H9 (cell line): Measurements from ENCODE around the gene SLC24A4. TPM values are rescaled to one million over a fixed set of nuclear protein-coding genes. Genes with fewer than 3 reads are reported as not detected.

ENCODE experiments used
- DNase-seq: peaks from one replicate; pipeline ENCODE4 v3.0.0-alpha.2; 2017
- H2AFZ ChIP-seq: one replicate; pipeline ENCODE4 v1.6.1; 2013; ENCODE audit warnings: mild to moderate bottlenecking, low read length, control low read depth, moderate library complexity
- H2AK5ac ChIP-seq: 2 replicates; pipeline ENCODE4 v1.6.1; 2013; ENCODE audit warnings: low read length, control low read depth, mixed read lengths; ENCODE audit not compliant: insufficient read length
- H2BK120ac ChIP-seq: one replicate; pipeline ENCODE4 v1.6.1; 2013; ENCODE audit warnings: low read depth, mild to moderate bottlenecking, low read length, control low read depth, inconsistent platforms; ENCODE audit not compliant: poor library complexity, severe bottlenecking
- H2BK12ac ChIP-seq: 2 replicates; pipeline ENCODE4 v1.6.1; 2013; ENCODE audit warnings: low read length, control low read depth, mixed read lengths, low read depth; ENCODE audit not compliant: insufficient read length
- H2BK15ac ChIP-seq: 2 replicates; pipeline ENCODE4 v1.6.1; 2013; ENCODE audit warnings: low read depth, low read length, control low read depth
- H2BK20ac ChIP-seq: one replicate; pipeline ENCODE4 v1.6.1; 2013; ENCODE audit warnings: low read depth, mild to moderate bottlenecking, low read length, control low read depth, inconsistent platforms; ENCODE audit not compliant: poor library complexity, severe bottlenecking
- H2BK5ac ChIP-seq: 2 replicates; pipeline ENCODE4 v1.6.1; 2013; ENCODE audit warnings: low read length, control low read depth, mixed read lengths; ENCODE audit not compliant: insufficient read length
- H3K14ac ChIP-seq: 2 replicates; pipeline ENCODE4 v1.6.1; 2013; ENCODE audit warnings: low read length, control low read depth; ENCODE audit not compliant: insufficient read depth
- H3K18ac ChIP-seq: 2 replicates; pipeline ENCODE4 v1.6.1; 2013; ENCODE audit warnings: low read depth, mild to moderate bottlenecking, mixed read lengths, low read length, control low read depth; ENCODE audit not compliant: insufficient read length
- H3K23ac ChIP-seq: 2 replicates; pipeline ENCODE4 v1.6.1; 2013; ENCODE audit warnings: low read length, control low read depth, mixed read lengths, low read depth; ENCODE audit not compliant: insufficient read length
- H3K23me2 ChIP-seq: 2 replicates; pipeline ENCODE4 v1.6.1; 2013; ENCODE audit warnings: low read depth, mild to moderate bottlenecking, mixed read lengths, low read length, control low read depth; ENCODE audit not compliant: insufficient read length, poor library complexity, severe bottlenecking
- H3K27ac ChIP-seq: 2 replicates; pipeline ENCODE4 v1.5.1; 2013; ENCODE audit warnings: low read length, control low read depth, mixed read lengths, low read depth; ENCODE audit not compliant: insufficient read length
- H3K27me3 ChIP-seq: 2 replicates; pipeline ENCODE4 v1.6.1; 2013; ENCODE audit warnings: low read length, control low read depth, inconsistent platforms; ENCODE audit not compliant: insufficient read depth
- H3K4ac ChIP-seq: 2 replicates; pipeline ENCODE4 v1.6.1; 2013; ENCODE audit warnings: low read depth, mild to moderate bottlenecking, control low read depth, inconsistent platforms, low read length, moderate library complexity
- H3K4me1 ChIP-seq: 2 replicates; pipeline ENCODE4 v1.6.1; 2013; ENCODE audit warnings: low read length, control low read depth, inconsistent platforms; ENCODE audit not compliant: insufficient read depth
- H3K4me2 ChIP-seq: 2 replicates; pipeline ENCODE4 v1.6.1; 2013; ENCODE audit warnings: low read length, control low read depth, mixed read lengths; ENCODE audit not compliant: insufficient read length, insufficient read depth
- H3K56ac ChIP-seq: 2 replicates; pipeline ENCODE4 v1.6.1; 2013; ENCODE audit warnings: low read depth, mild to moderate bottlenecking, mixed read lengths, low read length, control low read depth; ENCODE audit not compliant: insufficient read length
- H3K79me1 ChIP-seq: 2 replicates; pipeline ENCODE4 v1.6.1; 2013; ENCODE audit warnings: low read depth, mild to moderate bottlenecking, moderate library complexity, low read length, control low read depth, inconsistent platforms; ENCODE audit not compliant: insufficient read depth, poor library complexity, severe bottlenecking
- H3K79me2 ChIP-seq: 2 replicates; pipeline ENCODE4 v1.6.1; 2013; ENCODE audit warnings: low read length, control low read depth, inconsistent platforms; ENCODE audit not compliant: insufficient read depth
- H3K9ac ChIP-seq: 2 replicates; pipeline ENCODE4 v1.6.1; 2013; ENCODE audit warnings: low read length, control low read depth, mixed read lengths; ENCODE audit not compliant: insufficient read length; ENCODE audit errors: extremely low read depth
- H3K9me3 ChIP-seq: one replicate; pipeline ENCODE4 v1.6.1; 2013; ENCODE audit warnings: low read depth, low read length, inconsistent platforms; ENCODE audit not compliant: control insufficient read depth
- H3T11ph ChIP-seq: one replicate; pipeline ENCODE4 v1.6.1; 2013; ENCODE audit warnings: mild to moderate bottlenecking, low read length, control low read depth, inconsistent platforms
- H4K20me1 ChIP-seq: one replicate; pipeline ENCODE4 v1.6.1; 2013; ENCODE audit not compliant: control insufficient read depth, insufficient read length, insufficient read depth
- H4K5ac ChIP-seq: 2 replicates; pipeline ENCODE4 v1.6.1; 2013; ENCODE audit warnings: low read depth, mild to moderate bottlenecking, mixed read lengths, low read length, control low read depth; ENCODE audit not compliant: insufficient read length
- H4K8ac ChIP-seq: replicated peaks from 2 replicates; pipeline ENCODE4 v1.6.1; 2013; ENCODE audit warnings: low read length, control low read depth, mixed read lengths, low read depth; ENCODE audit not compliant: insufficient read length
- H4K91ac ChIP-seq: 2 replicates; pipeline ENCODE4 v1.6.1; 2013; ENCODE audit warnings: low read depth, mild to moderate bottlenecking, moderate library complexity, mixed read lengths, low read length, control low read depth; ENCODE audit not compliant: insufficient read length
- H3K27ac Mint-ChIP-seq, 3 experiments: 2 replicates in 2 of 3; 3 replicates in 1 of 3; pipeline ENCODE4 v1.8.0; 2020 to 2021; ENCODE audit warnings: mixed read lengths in 3 of 3, mild to moderate bottlenecking in 1 of 3, moderate library complexity in 1 of 3
- H3K27me3 Mint-ChIP-seq: 2 replicates; pipeline ENCODE4 v1.8.0; 2021; ENCODE audit warnings: low read depth, mild to moderate bottlenecking, moderate library complexity, mixed read lengths
- H3K36me3 Mint-ChIP-seq, 3 experiments: 2 replicates in 2 of 3; 3 replicates in 1 of 3; pipeline ENCODE4 v1.8.0; 2020 to 2021; ENCODE audit warnings: low read depth in 3 of 3, mixed read lengths in 3 of 3; ENCODE audit not compliant: insufficient read depth in 1 of 3
- H3K4me1 Mint-ChIP-seq, 2 experiments: 2 replicates each; pipeline ENCODE4 v1.8.0; 2020; ENCODE audit warnings: mixed read lengths in 2 of 2
- H3K4me3 Mint-ChIP-seq, 2 experiments: 2 replicates in 1 of 2; 3 replicates in 1 of 2; pipeline ENCODE4 v1.8.0; 2020 to 2021; ENCODE audit warnings: mild to moderate bottlenecking in 2 of 2, mixed read lengths in 2 of 2, moderate library complexity in 1 of 2
- H3K9me3 Mint-ChIP-seq, 2 experiments: 2 replicates in 1 of 2; 3 replicates in 1 of 2; pipeline ENCODE4 v1.8.0; 2020; ENCODE audit warnings: mild to moderate bottlenecking in 2 of 2, mixed read lengths in 2 of 2, moderate library complexity in 1 of 2
- WGBS: extraction: QIAGEN DNeasy Blood & Tissue Kit; methylation state at CpG from one replicate; pipeline ENCODE4 v1.1.7; 2013; ENCODE audit warnings: missing lambda C conversion rate, low lambda C conversion rate, mixed read lengths; ENCODE audit not compliant: insufficient read length; ENCODE audit errors: extremely low coverage; 5-methylcytosine and 5-hydroxymethylcytosine counted together
- total RNA-seq: library from RNA; stranded (reverse); gene quantifications from 2 replicates; pipeline ENCODE4 v1.2.1, GENCODE V29; 2021
- TF ChIP-seq, protein P1 (sequence below): fragments of 200-600 bp; sonication (generic); conservative IDR thresholded peaks from 3 replicates; pipeline ENCODE4 v1.8.0; 2021; ENCODE audit warnings: antibody characterized with exemption, mild to moderate bottlenecking

SLC24A4 gene
- total RNA-seq, 1 experiment from 2014 or later = 0.24 TPM

- Mint-ChIP-seq H3K4me1 (peaks cover 12 to 16% of the 10 kb centered on the region in 2 experiments), H3K27me3 (peaks cover 3% of the 10 kb centered on the region), H3K4me3 (no peak overlapping the region), H3K36me3 (no peaks in the 10 kb centered on the region), H3K9me3 (no peaks in the 10 kb centered on the region), H3K27ac (no peak overlapping the region)
- Histone ChIP-seq H3K27ac (no peak overlapping the region), H3K4me1 (peaks cover 4% of the 10 kb centered on the region; the same call in 1 of the 2 replicates), H3K23me2 (no peaks in the 10 kb centered on the region), H3K14ac (no peak overlapping the region), H2BK5ac (no peak overlapping the region), H3K4ac (no peak overlapping the region), H2BK20ac (no peak overlapping the region), H4K8ac (no peak overlapping the region), H2BK15ac (no peak overlapping the region), H3K56ac (no peak overlapping the region), H3K79me2 (no peaks in the 10 kb centered on the region), H3K4me2 (no peak overlapping the region), H3T11ph (no peak overlapping the region), H2BK120ac (no peak overlapping the region), H4K91ac (no peak overlapping the region), H3K9me3 (no peaks in the 10 kb centered on the region), H2AFZ (no peak overlapping the region), H3K23ac (no peak overlapping the region), H2AK5ac (no peak overlapping the region), H3K18ac (no peak overlapping the region), H3K9ac (no peak overlapping the region), H3K79me1 (no peaks in the 10 kb centered on the region), H2BK12ac (no peak overlapping the region), H4K20me1 (no peaks in the 10 kb centered on the region), H4K5ac (no peak overlapping the region), H3K27me3 (no peaks in the 10 kb centered on the region)
- DNase-seq = no peak
- no CpG with 5 or more reads among the region's 10 CpGs for WGBS
- TF ChIP-seq, protein P1, sequence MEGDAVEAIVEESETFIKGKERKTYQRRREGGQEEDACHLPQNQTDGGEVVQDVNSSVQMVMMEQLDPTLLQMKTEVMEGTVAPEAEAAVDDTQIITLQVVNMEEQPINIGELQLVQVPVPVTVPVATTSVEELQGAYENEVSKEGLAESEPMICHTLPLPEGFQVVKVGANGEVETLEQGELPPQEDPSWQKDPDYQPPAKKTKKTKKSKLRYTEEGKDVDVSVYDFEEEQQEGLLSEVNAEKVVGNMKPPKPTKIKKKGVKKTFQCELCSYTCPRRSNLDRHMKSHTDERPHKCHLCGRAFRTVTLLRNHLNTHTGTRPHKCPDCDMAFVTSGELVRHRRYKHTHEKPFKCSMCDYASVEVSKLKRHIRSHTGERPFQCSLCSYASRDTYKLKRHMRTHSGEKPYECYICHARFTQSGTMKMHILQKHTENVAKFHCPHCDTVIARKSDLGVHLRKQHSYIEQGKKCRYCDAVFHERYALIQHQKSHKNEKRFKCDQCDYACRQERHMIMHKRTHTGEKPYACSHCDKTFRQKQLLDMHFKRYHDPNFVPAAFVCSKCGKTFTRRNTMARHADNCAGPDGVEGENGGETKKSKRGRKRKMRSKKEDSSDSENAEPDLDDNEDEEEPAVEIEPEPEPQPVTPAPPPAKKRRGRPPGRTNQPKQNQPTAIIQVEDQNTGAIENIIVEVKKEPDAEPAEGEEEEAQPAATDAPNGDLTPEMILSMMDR = no peak
Measured at GRCh38 chr14:92391726-92392125, 68.8 kb downstream of the SLC24A4 start.
